Sigmoid colon (tissue), 4 donors: ENCODE measurements around the gene TBRG1.

ENCODE experiments used
- EP300 ChIP-seq, 4 donors: sonication (generic); formaldehyde crosslinking; IDR thresholded peaks; one replicate each; pipeline ENCODE4 v1.6.1; 2017; ENCODE audit warnings: antibody characterized with exemption in 4 of 4
- POLR2A ChIP-seq, 2 donors: fragments of 450-650 bp; IDR thresholded peaks; one replicate each; pipeline ENCODE4 v1.6.1; 2016; ENCODE audit warnings: antibody characterized with exemption in 2 of 2, mild to moderate bottlenecking in 2 of 2, moderate library complexity in 2 of 2
- POLR2AphosphoS5 ChIP-seq, 4 donors: sonication (generic); formaldehyde crosslinking; IDR thresholded peaks; one replicate each; pipeline ENCODE4 v1.6.1; 2017; ENCODE audit warnings: antibody characterized with exemption in 4 of 4
- TF ChIP-seq, protein P1 (sequence below), 4 experiments: fragments of 450-650 bp in 3 of 4; fragments of 200-600 bp in 1 of 4; IDR thresholded peaks; one replicate each; pipeline ENCODE4 v1.5.1; 2016 to 2019; ENCODE audit warnings: antibody characterized with exemption in 4 of 4, mild to moderate bottlenecking in 3 of 4, moderate library complexity in 2 of 4

DNA sequence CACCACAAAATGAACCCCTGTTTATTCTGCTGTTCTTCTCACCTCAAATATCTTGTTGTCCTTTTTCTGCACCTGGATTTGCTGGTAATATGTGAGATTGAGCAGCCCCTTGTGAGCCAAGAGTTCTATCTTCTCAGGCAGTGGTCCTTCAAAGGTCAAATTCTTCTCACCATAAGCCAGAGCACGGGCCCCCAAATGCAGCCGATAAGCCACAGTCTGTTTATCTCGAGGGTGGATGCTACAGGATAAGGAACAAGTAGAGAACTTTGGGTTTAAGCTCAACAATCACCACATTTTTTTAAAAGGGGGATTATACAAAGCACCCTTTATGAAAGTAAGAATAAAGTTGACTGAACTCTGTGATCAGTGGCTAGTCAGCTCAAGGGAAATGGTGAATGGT lies 15.8 kb downstream of the TBRG1 start:
- TF ChIP-seq EP300 (IDR thresholded peaks at IDR 0.05) (no peak), POLR2AphosphoS5 (IDR thresholded peaks at IDR 0.05) (no peak), POLR2A (IDR thresholded peaks at IDR 0.05) (no peak)
- TF ChIP-seq, protein P1, sequence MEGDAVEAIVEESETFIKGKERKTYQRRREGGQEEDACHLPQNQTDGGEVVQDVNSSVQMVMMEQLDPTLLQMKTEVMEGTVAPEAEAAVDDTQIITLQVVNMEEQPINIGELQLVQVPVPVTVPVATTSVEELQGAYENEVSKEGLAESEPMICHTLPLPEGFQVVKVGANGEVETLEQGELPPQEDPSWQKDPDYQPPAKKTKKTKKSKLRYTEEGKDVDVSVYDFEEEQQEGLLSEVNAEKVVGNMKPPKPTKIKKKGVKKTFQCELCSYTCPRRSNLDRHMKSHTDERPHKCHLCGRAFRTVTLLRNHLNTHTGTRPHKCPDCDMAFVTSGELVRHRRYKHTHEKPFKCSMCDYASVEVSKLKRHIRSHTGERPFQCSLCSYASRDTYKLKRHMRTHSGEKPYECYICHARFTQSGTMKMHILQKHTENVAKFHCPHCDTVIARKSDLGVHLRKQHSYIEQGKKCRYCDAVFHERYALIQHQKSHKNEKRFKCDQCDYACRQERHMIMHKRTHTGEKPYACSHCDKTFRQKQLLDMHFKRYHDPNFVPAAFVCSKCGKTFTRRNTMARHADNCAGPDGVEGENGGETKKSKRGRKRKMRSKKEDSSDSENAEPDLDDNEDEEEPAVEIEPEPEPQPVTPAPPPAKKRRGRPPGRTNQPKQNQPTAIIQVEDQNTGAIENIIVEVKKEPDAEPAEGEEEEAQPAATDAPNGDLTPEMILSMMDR (IDR thresholded peaks at IDR 0.05) = no peak
